HG03571 (cell line): ENCODE data around the gene GPR152.
"Not testable (repeated sequence)": the region's sequence is repeated elsewhere in the genome, so short reads cannot be mapped to it uniquely, and the experiment has no call there.

ENCODE experiments used
- ATAC-seq: cut with Tn5 transposase; IDR thresholded peaks from one replicate; pipeline ENCODE4 v1.9.1; 2021; ENCODE audit not compliant: unreplicated experiment

The GPR152 gene

GRCh38 chr11:67466962-67467771 is 14.6 kb upstream of the GPR152 start:
- ATAC-seq, result no peak

- no peak for ATAC-seq
Measured at GRCh38 chr11:67466367-67466766, 13.8 kb upstream of the GPR152 start.

- not testable (repeated sequence) for ATAC-seq
Measured at GRCh38 chr11:67465530-67465929, 13.0 kb upstream of the GPR152 start.

GRCh38 chr11:67465189-67465510 is 12.6 kb upstream of the GPR152 start:
- ATAC-seq, result no peak

GRCh38 chr11:67464411-67465188 is 12.1 kb upstream of the GPR152 start:
- peak; percentile 47 for ATAC-seq

GRCh38 chr11:67463680-67464410 is 11.3 kb upstream of the GPR152 start:
- no peak for ATAC-seq

GRCh38 chr11:67463186-67463585 is 10.7 kb upstream of the GPR152 start:
- no peak for ATAC-seq

- no peak for ATAC-seq
Measured at GRCh38 chr11:67458266-67458665, 5.7 kb upstream of the GPR152 start.

GRCh38 chr11:67457453-67457852 is 4.9 kb upstream of the GPR152 start:
- ATAC-seq, result no peak

- ATAC-seq, result no peak
Measured at GRCh38 chr11:67456068-67456705, 3.7 kb upstream of the GPR152 start.

- no peak for ATAC-seq
Measured at GRCh38 chr11:67455054-67455453, 2.5 kb upstream of the GPR152 start, which contains the start of gene CABP4. Gene CABP4, plus strand, starts transcription at chr11:67455354. Its CDS starts 70 bp downstream, at chr11:67455424.

- no peak for ATAC-seq
Measured at GRCh38 chr11:67453816-67454732, 1.5 kb upstream of the GPR152 start.

- ATAC-seq, result no peak
Measured at GRCh38 chr11:67451658-67451976, 912 bp downstream of the GPR152 start.

GRCh38 chr11:67450796-67451657 is 1.5 kb downstream of the GPR152 start:
- no peak for ATAC-seq

GRCh38 chr11:67449116-67449844 is 3.2 kb downstream of the GPR152 start:
- no peak for ATAC-seq

GRCh38 chr11:67448220-67448609 is 4.3 kb downstream of the GPR152 start:
- ATAC-seq, result no peak

GRCh38 chr11:67445515-67445914 is 7.0 kb downstream of the GPR152 start:
- no peak for ATAC-seq

- no peak for ATAC-seq
Measured at GRCh38 chr11:67442504-67443404, 9.8 kb downstream of the GPR152 start.
